Middle frontal gyrus (tissue), 1 donor: ENCODE measurements around the gene FBN3.
"Not testable (repeated sequence)": the region's sequence is repeated elsewhere in the genome, so short reads cannot be mapped to it uniquely, and the experiment has no call there.

Experiments
- DNase-seq: peaks from one replicate; pipeline ENCODE4 v3.0.0-alpha.2; 2015; ENCODE audit warnings: low spot score; ENCODE audit errors: extremely low spot score

FBN3 gene

GRCh38 chr19:8117991-8118390 lies 31.4 kb downstream of the FBN3 start:
- DNase-seq: no peak

GRCh38 chr19:8116437-8117293 lies 32.7 kb downstream of the FBN3 start:
- DNase-seq: no peak

- DNase-seq: no peak
Observed at GRCh38 chr19:8115805-8116396, 33.5 kb downstream of the FBN3 start.

GRCh38 chr19:8113017-8113416 lies 36.4 kb downstream of the FBN3 start:
- DNase-seq: no peak

- DNase-seq: no peak
Observed at GRCh38 chr19:8111376-8111775, 38.0 kb downstream of the FBN3 start.

- no peak for DNase-seq
Observed at GRCh38 chr19:8110931-8111330, 38.5 kb downstream of the FBN3 start.

GRCh38 chr19:8109890-8110662 lies 39.3 kb downstream of the FBN3 start:
- DNase-seq: no peak

- DNase-seq: no peak
Observed at GRCh38 chr19:8109455-8109854, 39.9 kb downstream of the FBN3 start.

- no peak for DNase-seq
Observed at GRCh38 chr19:8108560-8109445, 40.6 kb downstream of the FBN3 start.

GRCh38 chr19:8107301-8107903 lies 42.0 kb downstream of the FBN3 start:
- no peak for DNase-seq

GRCh38 chr19:8105471-8105870 lies 43.9 kb downstream of the FBN3 start:
- no peak for DNase-seq

- not testable (repeated sequence) for DNase-seq
Observed at GRCh38 chr19:8101910-8102309, 47.5 kb downstream of the FBN3 start.

- no peak for DNase-seq
Observed at GRCh38 chr19:8101311-8101710, 48.1 kb downstream of the FBN3 start.

GRCh38 chr19:8097681-8098567 lies 51.5 kb downstream of the FBN3 start:
- DNase-seq: no peak

- no peak for DNase-seq
Observed at GRCh38 chr19:8097198-8097597, 52.2 kb downstream of the FBN3 start.

- no peak for DNase-seq
Observed at GRCh38 chr19:8096071-8096470, 53.3 kb downstream of the FBN3 start.

- DNase-seq: no peak
Observed at GRCh38 chr19:8095354-8095886, 54.0 kb downstream of the FBN3 start.

- DNase-seq: no peak
Observed at GRCh38 chr19:8094336-8094735, 55.1 kb downstream of the FBN3 start.

- no peak for DNase-seq
Observed at GRCh38 chr19:8093740-8094139, 55.7 kb downstream of the FBN3 start.
